ENCODE data around the gene MED9. TPM values are rescaled to one million over a fixed set of nuclear protein-coding genes. Genes with fewer than 3 reads are reported as not detected.

Gene MED9
- total RNA-seq, 4 donors from 2014 or later, result 8.3 to 14.4 (median 11.4) TPM

GRCh38 chr17:17445925-17446665 lies 30.7 kb upstream of the MED9 start:
- Histone ChIP-seq H3K4me1 (peaks cover 0 to 11% (median 2%) of the 10 kb centered on the region in 4 donors), H3K36me3 (no peaks in the 10 kb centered on the region), H3K27ac (replicated peaks in 1 of 4) (no peak overlapping the region), H3K27me3 (peaks cover 0 to 14% (median 0%) of the 10 kb centered on the region in 4 donors), H3K4me3 (no peak overlapping the region), H3K9me3 (no peaks in the 10 kb centered on the region)
- TF ChIP-seq EP300 (IDR thresholded peaks at IDR 0.05), result no peak
- peak in 1 of 2 donors; percentile 14 for TF ChIP-seq POLR2AphosphoS5 (IDR thresholded peaks at IDR 0.05)
- 60% methylated on average over 12 of the region's 12 CpGs for WGBS
- DNase-seq (ENCODE audit: extremely low spot score), result no peak
- intact Hi-C loops (cut with DNase I), result no loop called here

DNA sequence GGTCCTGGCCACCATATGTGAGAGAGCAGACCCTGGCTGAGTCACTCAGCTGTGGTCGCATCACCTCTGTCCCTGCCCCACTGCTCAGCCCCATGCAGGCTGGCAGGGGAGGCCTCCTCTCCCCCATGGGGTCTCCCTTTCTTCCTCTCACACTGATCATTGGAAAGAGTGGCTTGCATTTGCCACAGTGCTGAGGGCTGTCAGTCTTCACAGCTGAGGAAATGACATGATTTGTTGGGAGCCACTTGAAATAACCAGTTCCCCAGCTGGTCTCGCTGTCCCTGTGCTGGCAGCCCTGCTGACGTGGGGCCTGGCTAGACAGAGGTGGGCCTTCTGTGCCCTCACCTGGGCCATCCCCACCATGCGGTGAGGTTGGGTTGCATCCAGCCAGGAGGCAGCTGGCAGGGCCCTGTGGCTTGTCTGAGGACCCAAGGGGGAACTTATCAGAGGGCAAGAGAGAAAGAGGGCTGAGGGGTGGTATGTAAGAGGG lies 30.1 kb upstream of the MED9 start:
- H3K4me1 ChIP-seq, result peaks cover 0 to 11% (median 2%) of the 10 kb centered on the region in 4 donors
- intact Hi-C loops (cut with DNase I), result no loop called here
- no peak for TF ChIP-seq CTCF (IDR thresholded peaks at IDR 0.05)
- TF ChIP-seq POLR2A (IDR thresholded peaks at IDR 0.05; ENCODE audit: low read depth), result no peak
- no peak for TF ChIP-seq POLR2AphosphoS5 (IDR thresholded peaks at IDR 0.05)
- TF ChIP-seq EP300 (IDR thresholded peaks at IDR 0.05), result no peak
- no peak overlapping the region for H3K27ac ChIP-seq (replicated peaks in 1 of 4)
- 83% methylated on average over 2 of the region's 4 CpGs for WGBS
- H3K9me3 ChIP-seq, result no peaks in the 10 kb centered on the region
- H3K4me3 ChIP-seq, result no peak overlapping the region
- no peak for DNase-seq (ENCODE audit: extremely low spot score)
- no peaks in the 10 kb centered on the region for H3K36me3 ChIP-seq
- peaks cover 0 to 14% (median 0%) of the 10 kb centered on the region in 4 donors for H3K27me3 ChIP-seq

DNA sequence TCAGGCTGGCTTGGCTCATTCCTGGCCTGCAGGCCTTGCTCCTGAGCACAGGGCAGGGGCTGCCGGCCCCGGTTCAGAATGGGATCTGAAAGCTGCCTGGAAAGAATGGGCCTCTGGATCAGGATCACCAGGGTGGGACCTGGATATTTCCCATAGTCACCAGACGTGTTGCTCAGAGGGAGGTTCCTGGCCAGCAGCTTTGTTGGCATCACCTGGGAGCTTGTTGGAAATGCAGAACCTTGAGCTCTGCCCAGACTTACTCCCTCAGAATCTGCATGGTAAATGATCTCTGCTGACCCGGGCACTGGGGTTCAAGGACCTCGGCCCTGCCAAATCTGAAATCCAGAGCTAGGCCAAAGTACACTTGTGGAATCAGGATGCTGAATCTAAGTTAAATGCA lies 29.5 kb upstream of the MED9 start:
- no peak overlapping the region for H3K4me3 ChIP-seq
- 89% methylated on average over 5 of the region's 5 CpGs for WGBS
- DNase-seq (ENCODE audit: extremely low spot score), result no peak
- H3K9me3 ChIP-seq, result no peaks in the 10 kb centered on the region
- H3K27ac ChIP-seq (replicated peaks in 1 of 4), result no peak overlapping the region
- peaks cover 0 to 11% (median 2%) of the 10 kb centered on the region in 4 donors for H3K4me1 ChIP-seq
- TF ChIP-seq POLR2A (IDR thresholded peaks at IDR 0.05; ENCODE audit: low read depth) (no peak), CTCF (IDR thresholded peaks at IDR 0.05) (no peak), EP300 (IDR thresholded peaks at IDR 0.05) (no peak), POLR2AphosphoS5 (IDR thresholded peaks at IDR 0.05) (no peak)
- H3K27me3 ChIP-seq, result peaks cover 0 to 14% (median 0%) of the 10 kb centered on the region in 4 donors
- H3K36me3 ChIP-seq, result no peaks in the 10 kb centered on the region
- intact Hi-C loops (cut with DNase I), result no loop called here

DNA sequence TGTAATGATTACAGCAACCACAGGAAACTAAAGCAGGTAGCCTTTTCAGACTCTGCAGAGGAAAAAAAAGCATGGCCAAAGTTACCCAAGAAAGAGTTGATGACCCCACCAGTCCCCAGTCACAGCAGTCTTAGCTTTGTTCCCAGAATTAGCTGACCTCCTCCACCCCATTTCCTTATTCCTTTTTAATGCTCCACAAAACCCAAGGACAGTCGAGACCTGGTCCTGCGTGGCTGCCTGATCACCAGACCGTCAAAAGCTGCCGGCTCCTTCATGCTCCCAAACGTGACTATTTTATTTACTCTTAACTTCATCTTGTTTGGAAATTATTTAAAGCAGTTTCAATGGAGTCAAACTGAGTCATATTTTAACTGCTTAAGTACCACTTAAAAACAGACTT lies 28.7 kb upstream of the MED9 start:
- whole genome bisulfite sequencing, result 65% methylated on average over 5 of the region's 5 CpGs
- no peak for TF ChIP-seq POLR2AphosphoS5 (IDR thresholded peaks at IDR 0.05)
- TF ChIP-seq CTCF (IDR thresholded peaks at IDR 0.05), result no peak
- TF ChIP-seq POLR2A (IDR thresholded peaks at IDR 0.05; ENCODE audit: low read depth), result no peak
- TF ChIP-seq EP300 (IDR thresholded peaks at IDR 0.05), result no peak
- Histone ChIP-seq H3K4me1 (peaks cover 0 to 11% (median 2%) of the 10 kb centered on the region in 4 donors), H3K27me3 (peaks cover 0 to 14% (median 0%) of the 10 kb centered on the region in 4 donors), H3K9me3 (no peaks in the 10 kb centered on the region), H3K4me3 (no peak overlapping the region), H3K36me3 (no peaks in the 10 kb centered on the region), H3K27ac (replicated peaks in 1 of 4) (no peak overlapping the region)
- intact Hi-C loops (cut with DNase I), result no loop called here
- DNase-seq (ENCODE audit: extremely low spot score), result no peak

DNA sequence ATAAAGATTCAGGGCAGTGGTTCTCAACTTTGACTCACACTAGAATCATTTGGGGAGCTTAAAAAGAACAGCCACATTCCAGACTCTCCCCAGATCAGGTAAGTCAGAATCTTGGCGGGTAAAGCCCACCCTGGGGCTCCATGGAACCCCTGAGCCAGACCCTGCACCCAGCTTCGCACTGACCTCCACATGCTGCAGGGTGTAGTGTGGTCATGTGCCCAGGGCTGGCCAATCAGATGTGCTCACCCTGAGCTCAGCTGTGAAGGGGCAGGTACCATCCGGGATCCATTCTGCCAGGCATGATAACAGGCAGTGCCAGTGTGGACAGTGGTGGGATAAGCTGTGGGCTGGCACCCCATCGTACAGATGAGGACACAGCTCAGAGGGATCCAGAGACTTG lies 28.1 kb upstream of the MED9 start:
- Histone ChIP-seq H3K27ac (replicated peaks in 1 of 4) (no peak overlapping the region), H3K4me3 (no peak overlapping the region), H3K36me3 (no peaks in the 10 kb centered on the region), H3K4me1 (peaks cover 0 to 11% (median 2%) of the 10 kb centered on the region in 4 donors), H3K9me3 (no peaks in the 10 kb centered on the region), H3K27me3 (peaks cover 0 to 14% (median 0%) of the 10 kb centered on the region in 4 donors)
- no peak for DNase-seq (ENCODE audit: extremely low spot score)
- no peak for TF ChIP-seq POLR2A (IDR thresholded peaks at IDR 0.05; ENCODE audit: low read depth)
- TF ChIP-seq POLR2AphosphoS5 (IDR thresholded peaks at IDR 0.05), result no peak
- TF ChIP-seq EP300 (IDR thresholded peaks at IDR 0.05), result no peak
- intact Hi-C loops (cut with DNase I), result no loop called here
- WGBS, result 73% methylated on average over 2 of the region's 4 CpGs

Data from esophagus muscularis mucosa (tissue), 4 donors.